Lower lobe of right lung (tissue), 2 donors: ENCODE results near the gene RNF213. TPM values are rescaled to one million over a fixed set of nuclear protein-coding genes. Genes with fewer than 3 reads are reported as not detected.
A peak's percentile ranks its signal among the peaks of the same experiment; 100 is the strongest.

ENCODE experiments used
- ATAC-seq, 2 donors: fragments of 200-7000 bp; cut with Tn5 transposase; one replicate each; pipeline ENCODE4 v1.9.1; 2020 to 2022; ENCODE audit warnings: mild to moderate bottlenecking in 2 of 2, moderate library complexity in 2 of 2
- DNase-seq: peaks from one replicate; pipeline ENCODE4 v3.0.0-alpha.2; 2020
- H3K27ac ChIP-seq: fragments of 200-600 bp; one replicate; pipeline ENCODE4 v1.8.0; 2022
- H3K27me3 ChIP-seq: fragments of 200-600 bp; one replicate; pipeline ENCODE4 v1.8.0; 2022; ENCODE audit warnings: low read depth
- H3K36me3 ChIP-seq: fragments of 200-600 bp; one replicate; pipeline ENCODE4 v1.8.0; 2022; ENCODE audit warnings: mild to moderate bottlenecking
- H3K4me1 ChIP-seq: fragments of 200-600 bp; one replicate; pipeline ENCODE4 v1.8.0; 2022
- H3K4me3 ChIP-seq: fragments of 200-600 bp; one replicate; pipeline ENCODE4 v1.8.0; 2022; ENCODE audit warnings: mild to moderate bottlenecking
- H3K9me3 ChIP-seq: fragments of 200-600 bp; one replicate; pipeline ENCODE4 v1.8.0; 2022
- CTCF ChIP-seq: fragments of 200-600 bp; IDR thresholded peaks from one replicate; pipeline ENCODE4 v1.8.0; 2022; ENCODE audit warnings: antibody characterized with exemption, mild to moderate bottlenecking
- intact Hi-C: fragments of 100-400 bp; cut with DNase I; formaldehyde crosslinking; loops from one replicate; pipeline ENCODE4 v1.11.0; 2022
- total RNA-seq: library from RNA; stranded (reverse); fragmentation: NEBNext Ultra II Directional; extraction: Animal tissue kit (Norgen Biotek cat#: 25700); gene quantifications from one replicate; pipeline ENCODE4 v1.2.1, GENCODE V29; 2021
- donor health status: DM: no; HTN: yes; CAD: no; lungs with severe emphysema.

RNF213 gene
- total RNA-seq, 1 donor from 2014 or later = 300 TPM

- no peak for TF ChIP-seq CTCF
- DNase-seq (no peak), ATAC-seq (no peak)
- intact Hi-C loops = no loop called here
- Histone ChIP-seq H3K36me3 (peaks cover 11% of the 10 kb centered on the region), H3K9me3 (no peaks in the 10 kb centered on the region), H3K27me3 (no peaks in the 10 kb centered on the region), H3K4me3 (peak overlapping the region; percentile 96), H3K27ac (no peak overlapping the region), H3K4me1 (peaks cover 28% of the 10 kb centered on the region)
Measured at GRCh38 chr17:80221351-80222105, 39.1 kb upstream of the RNF213 start.

GRCh38 chr17:80222376-80223141, 38.1 kb upstream of the RNF213 start:
- ATAC-seq = no peak
- no peak overlapping the region for H3K27ac ChIP-seq
- H3K9me3 ChIP-seq = no peaks in the 10 kb centered on the region
- intact Hi-C loops = no loop called here
- peaks cover 12% of the 10 kb centered on the region for H3K36me3 ChIP-seq
- H3K4me1 ChIP-seq = peaks cover 28% of the 10 kb centered on the region
- no peaks in the 10 kb centered on the region for H3K27me3 ChIP-seq
- H3K4me3 ChIP-seq = no peak overlapping the region
- TF ChIP-seq CTCF = no peak
- no peak for DNase-seq

GRCh38 chr17:80223142-80223815, 37.4 kb upstream of the RNF213 start:
- H3K9me3 ChIP-seq = no peaks in the 10 kb centered on the region
- ATAC-seq (no peak), DNase-seq (no peak)

GRCh38 chr17:80223838-80224497, 36.7 kb upstream of the RNF213 start:
- no peak overlapping the region for H3K27ac ChIP-seq
- no peaks in the 10 kb centered on the region for H3K27me3 ChIP-seq
- peaks cover 26% of the 10 kb centered on the region for H3K36me3 ChIP-seq
- TF ChIP-seq CTCF = no peak
- H3K9me3 ChIP-seq = no peaks in the 10 kb centered on the region
- DNase-seq (no peak), ATAC-seq (no peak)
- H3K4me1 ChIP-seq = peaks cover 16% of the 10 kb centered on the region
- H3K4me3 ChIP-seq = no peak overlapping the region
- intact Hi-C loops = no loop called here

More at GRCh38 chr17:80223142-80223815, 37.4 kb upstream of the RNF213 start:
- Histone ChIP-seq H3K4me1 (peaks cover 23% of the 10 kb centered on the region), H3K36me3 (peaks cover 19% of the 10 kb centered on the region), H3K27ac (no peak overlapping the region), H3K4me3 (no peak overlapping the region), H3K27me3 (no peaks in the 10 kb centered on the region)
- intact Hi-C loops = no loop called here
- TF ChIP-seq CTCF = no peak

GRCh38 chr17:80224683-80225082, 36.0 kb upstream of the RNF213 start:
- ATAC-seq (no peak), DNase-seq (no peak)
- TF ChIP-seq CTCF = no peak
- peaks cover 11% of the 10 kb centered on the region for H3K4me1 ChIP-seq
- H3K27me3 ChIP-seq = no peaks in the 10 kb centered on the region
- no peak overlapping the region for H3K4me3 ChIP-seq
- no peak overlapping the region for H3K27ac ChIP-seq
- H3K36me3 ChIP-seq = peaks cover 31% of the 10 kb centered on the region
- intact Hi-C loops = no loop called here
- H3K9me3 ChIP-seq = no peaks in the 10 kb centered on the region
